HUES6 (cell line): Measurements from ENCODE around the gene AVEN.
"Not testable (repeated sequence)": the region's sequence is repeated elsewhere in the genome, so short reads cannot be mapped to it uniquely, and the experiment has no call there.

Experiments used
- H3K27ac ChIP-seq: 2 replicates; pipeline ENCODE4 v1.7.0; 2013; ENCODE audit warnings: low read depth, mild to moderate bottlenecking, low read length, inconsistent platforms
- H3K27me3 ChIP-seq: 2 replicates; pipeline ENCODE4 v1.6.1; 2013; ENCODE audit warnings: low read length; ENCODE audit not compliant: control insufficient read depth, insufficient read depth
- H3K36me3 ChIP-seq: 2 replicates; pipeline ENCODE4 v1.6.1; 2013; ENCODE audit warnings: low read length; ENCODE audit not compliant: control insufficient read depth, insufficient read depth
- H3K4me1 ChIP-seq: 2 replicates; pipeline ENCODE4 v1.6.1; 2013; ENCODE audit warnings: low read length; ENCODE audit not compliant: control insufficient read depth, insufficient read depth
- H3K4me3 ChIP-seq: 2 replicates; pipeline ENCODE4 v1.5.1; 2013; ENCODE audit warnings: low read depth, low read length
- H3K9ac ChIP-seq: one replicate; pipeline ENCODE4 v1.6.1; 2013; ENCODE audit warnings: mild to moderate bottlenecking, low read length
- H3K9me3 ChIP-seq: 2 replicates; pipeline ENCODE4 v1.6.1; 2013; ENCODE audit warnings: low read depth, low read length; ENCODE audit not compliant: control insufficient read depth, insufficient read depth

AVEN gene

DNA sequence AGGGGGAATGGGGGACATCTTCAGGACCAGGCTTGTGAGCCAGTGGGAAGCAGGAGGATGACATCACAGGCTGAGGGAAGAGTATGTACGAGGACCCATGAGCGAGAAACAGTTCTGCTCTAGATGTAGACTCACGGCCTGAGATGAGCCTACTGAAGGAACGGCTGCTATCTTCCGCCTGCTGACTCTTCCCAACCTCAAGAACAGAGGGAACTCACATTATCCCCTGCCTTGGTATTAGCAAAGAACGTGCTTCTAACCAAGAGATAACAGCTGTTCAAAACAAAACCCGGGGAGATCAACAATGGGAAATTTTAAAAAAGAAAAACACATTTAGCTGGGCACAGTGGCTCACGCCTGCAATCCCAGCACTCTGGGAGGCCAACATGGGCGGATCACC lies 25.3 kb downstream of the AVEN start:
- Histone ChIP-seq H3K27ac (no peak overlapping the region), H3K4me1 (peaks cover 4% of the 10 kb centered on the region; the same call in 1 of the 2 replicates), H3K4me3 (no peak overlapping the region), H3K27me3 (no peaks in the 10 kb centered on the region), H3K9me3 (no peaks in the 10 kb centered on the region), H3K36me3 (0 out of 2 replicates have a peak, but pooled peaks cover 4% of the 10 kb centered on the region), H3K9ac (no peak overlapping the region)

DNA sequence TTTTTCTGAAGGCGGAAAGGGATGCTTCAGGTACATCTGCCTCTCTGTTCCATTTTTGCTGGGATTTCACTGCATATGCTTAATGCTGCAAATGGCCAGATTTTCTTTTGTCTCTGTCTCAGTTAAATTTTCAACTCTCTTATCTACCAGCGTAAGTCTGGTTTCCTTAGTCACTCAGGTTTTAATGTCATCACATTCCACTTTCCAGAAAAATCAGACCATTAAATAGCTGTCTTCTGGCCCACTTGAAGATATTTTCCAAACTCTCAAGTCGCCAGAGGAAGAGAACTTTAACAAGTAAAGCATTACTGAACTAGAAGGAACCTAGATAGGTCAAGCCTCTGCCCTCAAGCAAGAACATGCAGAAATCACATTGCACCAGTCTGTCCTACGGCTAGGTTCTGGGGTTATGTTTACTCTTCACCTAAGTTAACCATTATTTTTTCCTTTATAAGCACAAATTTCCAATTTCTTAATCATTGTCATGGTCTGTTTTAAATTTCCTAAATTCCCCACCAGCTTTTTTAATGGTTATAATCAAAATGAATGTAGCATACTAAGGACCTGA lies 26.5 kb downstream of the AVEN start:
- Histone ChIP-seq H3K9me3 (no peaks in the 10 kb centered on the region), H3K4me3 (no peak overlapping the region), H3K27ac (no peak overlapping the region), H3K9ac (no peak overlapping the region), H3K27me3 (no peaks in the 10 kb centered on the region), H3K4me1 (peaks cover 4% of the 10 kb centered on the region; the same call in 1 of the 2 replicates), H3K36me3 (no peaks in the 10 kb centered on the region)

DNA sequence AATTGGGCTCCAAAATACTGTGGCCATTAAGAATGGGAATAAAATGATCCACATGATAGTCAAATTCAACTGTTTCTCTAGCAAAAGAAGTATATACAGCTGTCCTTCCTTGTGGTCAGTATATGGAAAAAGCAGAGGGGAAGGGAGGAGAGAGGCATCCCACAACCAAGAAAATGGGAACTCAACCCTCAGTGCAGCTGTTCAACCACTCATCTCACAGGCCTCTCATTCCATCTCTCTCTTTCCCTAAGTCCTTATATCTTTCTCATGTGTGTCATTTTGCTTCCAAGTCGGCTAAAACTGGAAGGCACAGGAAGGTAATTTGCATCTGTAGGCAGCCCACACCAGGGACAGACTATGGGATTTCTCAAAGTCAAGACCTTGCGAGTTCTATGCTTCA lies 27.5 kb downstream of the AVEN start:
- Histone ChIP-seq H3K36me3 (no peaks in the 10 kb centered on the region), H3K4me3 (no peak overlapping the region), H3K9me3 (no peaks in the 10 kb centered on the region), H3K9ac (no peak overlapping the region), H3K27me3 (no peaks in the 10 kb centered on the region), H3K27ac (no peak overlapping the region), H3K4me1 (peaks cover 4% of the 10 kb centered on the region; the same call in 1 of the 2 replicates)

DNA sequence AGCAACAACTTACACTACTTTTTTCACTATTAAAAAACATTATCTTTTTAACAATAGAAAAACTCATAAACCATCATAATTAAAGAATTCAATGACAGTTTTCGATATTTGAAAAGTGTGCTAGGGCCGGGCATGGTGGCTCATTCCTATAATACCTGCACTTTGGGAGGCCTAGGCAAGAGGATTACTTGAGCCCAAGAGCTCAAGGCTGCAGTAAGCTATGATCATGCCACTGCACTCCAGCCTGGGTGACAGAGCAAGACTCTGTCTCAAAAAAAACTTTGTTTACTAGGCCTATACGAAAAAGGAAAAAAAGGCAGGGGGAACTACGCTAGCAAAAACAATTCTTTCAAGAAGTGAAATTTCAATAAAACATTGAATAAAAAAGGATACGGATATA lies 28.1 kb downstream of the AVEN start:
- no peaks in the 10 kb centered on the region for H3K36me3 ChIP-seq
- H3K9ac ChIP-seq = no peak overlapping the region
- peaks cover 4% of the 10 kb centered on the region; the same call in 1 of the 2 replicates for H3K4me1 ChIP-seq
- H3K9me3 ChIP-seq = no peaks in the 10 kb centered on the region
- no peaks in the 10 kb centered on the region for H3K27me3 ChIP-seq
- H3K27ac ChIP-seq = no peak overlapping the region
- H3K4me3 ChIP-seq = no peak overlapping the region

DNA sequence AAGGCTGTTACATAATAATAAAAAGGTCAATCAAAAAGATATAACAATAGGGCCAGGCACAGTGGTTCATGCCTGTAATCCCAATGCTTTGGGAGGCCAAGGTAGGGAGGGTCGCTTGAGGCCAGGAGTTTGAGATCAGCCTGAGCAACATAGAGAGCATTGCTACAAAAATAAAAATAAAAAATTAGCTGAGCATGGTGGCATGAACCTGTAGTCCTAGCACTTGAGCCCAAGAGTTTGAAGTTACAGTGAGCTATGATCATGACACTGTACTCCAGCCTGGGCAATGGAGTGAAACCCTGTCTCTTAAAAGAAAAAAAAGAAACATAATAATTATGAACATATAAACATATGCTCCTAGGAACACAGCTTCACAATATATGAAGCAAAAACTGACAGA lies 29.3 kb downstream of the AVEN start:
- no peaks in the 10 kb centered on the region for H3K9me3 ChIP-seq

DNA sequence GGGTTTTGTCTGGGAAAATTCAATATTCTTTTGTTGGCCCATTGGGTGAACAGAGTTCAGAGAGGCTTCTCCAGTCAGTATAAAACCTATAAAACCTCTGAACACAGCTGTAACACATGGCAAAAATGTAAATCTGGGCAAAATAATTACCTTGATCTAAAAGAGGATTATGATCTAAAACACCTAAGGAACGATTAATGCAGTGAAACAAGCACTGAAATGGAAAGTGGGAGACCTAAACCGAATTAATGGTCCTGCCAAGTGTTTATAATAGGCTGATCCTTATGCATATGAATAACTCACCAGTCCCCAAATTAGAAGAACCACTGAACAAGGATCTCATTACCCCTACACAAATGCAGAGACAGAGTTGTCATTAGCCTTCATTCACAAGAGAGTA lies 32.6 kb downstream of the AVEN start:
- Histone ChIP-seq H3K4me3 (no peak overlapping the region), H3K27ac (no peak overlapping the region), H3K9me3 (no peaks in the 10 kb centered on the region), H3K4me1 (peaks cover 1% of the 10 kb centered on the region; the same call in 1 of the 2 replicates), H3K36me3 (no peaks in the 10 kb centered on the region), H3K9ac (no peak overlapping the region), H3K27me3 (no peaks in the 10 kb centered on the region)

More for the DNA sequence above, 29.3 kb downstream of the AVEN start:
- no peak overlapping the region for H3K9ac ChIP-seq
- H3K27me3 ChIP-seq = no peaks in the 10 kb centered on the region
- no peaks in the 10 kb centered on the region for H3K36me3 ChIP-seq
- no peak overlapping the region for H3K4me3 ChIP-seq
- no peak overlapping the region for H3K27ac ChIP-seq
- H3K4me1 ChIP-seq = peaks cover 4% of the 10 kb centered on the region; the same call in 1 of the 2 replicates

DNA sequence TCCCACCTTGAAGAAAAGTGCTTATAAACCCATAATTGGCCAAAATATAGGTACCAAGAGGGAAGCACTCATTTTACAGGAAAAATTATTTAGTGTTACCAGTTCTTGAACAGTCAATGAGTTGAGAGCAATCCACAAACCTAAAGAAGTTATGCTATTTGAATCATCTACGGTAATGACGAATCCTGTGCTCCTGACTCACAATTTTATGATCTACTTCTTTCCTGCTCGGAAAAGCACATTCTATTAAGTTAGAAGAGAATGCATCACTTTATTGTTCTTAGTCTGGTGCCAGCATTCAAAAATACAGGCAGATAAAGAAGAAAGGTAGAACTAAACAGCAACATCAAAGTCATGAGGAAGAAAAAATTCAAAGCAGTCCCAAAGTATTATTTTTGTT lies 37.5 kb downstream of the AVEN start:
- H3K27me3 ChIP-seq = no peaks in the 10 kb centered on the region
- H3K4me1 ChIP-seq = no peaks in the 10 kb centered on the region
- no peak overlapping the region for H3K4me3 ChIP-seq
- H3K9me3 ChIP-seq = no peaks in the 10 kb centered on the region
- no peaks in the 10 kb centered on the region for H3K36me3 ChIP-seq
- no peak overlapping the region for H3K9ac ChIP-seq
- H3K27ac ChIP-seq = no peak overlapping the region

DNA sequence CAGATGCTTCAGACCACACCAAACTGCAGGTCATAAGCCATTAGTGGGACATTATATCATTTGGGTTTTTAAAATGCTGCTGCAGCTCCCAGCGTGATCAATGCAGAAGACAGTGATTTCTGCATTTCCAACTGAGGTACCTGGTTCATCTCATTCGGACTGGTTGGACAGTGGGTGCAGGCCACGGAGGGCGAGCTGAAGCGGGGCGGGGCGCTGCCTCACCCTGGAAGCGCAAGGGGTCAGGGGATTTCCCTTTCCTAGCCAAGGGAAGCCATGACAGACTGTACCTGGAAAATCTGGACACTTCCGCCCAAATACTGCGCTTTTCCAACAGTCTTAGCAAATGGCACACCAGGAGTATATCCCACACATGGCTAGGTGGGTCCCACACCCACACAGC lies 43.3 kb downstream of the AVEN start:
- H3K4me3 ChIP-seq, H3K27me3 ChIP-seq, H3K4me1 ChIP-seq, H3K9ac ChIP-seq, H3K36me3 ChIP-seq, H3K27ac ChIP-seq: not testable (repeated sequence)
- H3K9me3 ChIP-seq = peaks cover 10% of the 10 kb centered on the region

DNA sequence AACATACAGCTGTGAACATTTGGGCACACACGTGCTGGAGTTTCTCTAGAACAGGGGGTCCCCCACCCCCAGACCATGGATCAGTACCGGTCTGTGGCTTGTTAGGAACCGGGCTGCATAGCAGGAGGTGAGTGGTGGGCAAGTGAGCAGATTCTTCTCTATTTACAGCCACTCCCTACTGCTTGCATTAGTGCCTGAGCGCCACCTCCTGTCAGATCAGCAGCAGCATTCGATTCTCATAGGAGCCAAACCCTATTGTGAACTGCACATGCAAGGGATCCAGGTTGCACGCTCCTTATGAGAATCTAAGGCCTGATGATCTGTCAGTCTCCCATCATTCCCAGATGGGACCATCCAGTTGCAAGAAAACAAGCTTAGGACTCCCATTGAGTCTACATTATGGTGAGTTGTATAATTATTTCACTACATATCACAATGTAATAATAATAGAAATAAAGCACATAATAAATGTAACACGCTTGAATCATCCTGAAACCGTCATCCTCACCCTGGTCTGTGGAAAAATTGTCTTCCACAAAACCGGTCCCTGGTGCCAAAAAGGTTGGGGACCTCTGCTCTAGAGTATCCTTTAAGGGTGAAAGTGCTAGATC lies 44.9 kb downstream of the AVEN start:
- Histone ChIP-seq H3K36me3 (no peaks in the 10 kb centered on the region), H3K27me3 (no peaks in the 10 kb centered on the region), H3K4me1 (no peaks in the 10 kb centered on the region), H3K27ac (no peak overlapping the region), H3K9me3 (peaks cover 10% of the 10 kb centered on the region), H3K9ac (no peak overlapping the region), H3K4me3 (no peak overlapping the region)

DNA sequence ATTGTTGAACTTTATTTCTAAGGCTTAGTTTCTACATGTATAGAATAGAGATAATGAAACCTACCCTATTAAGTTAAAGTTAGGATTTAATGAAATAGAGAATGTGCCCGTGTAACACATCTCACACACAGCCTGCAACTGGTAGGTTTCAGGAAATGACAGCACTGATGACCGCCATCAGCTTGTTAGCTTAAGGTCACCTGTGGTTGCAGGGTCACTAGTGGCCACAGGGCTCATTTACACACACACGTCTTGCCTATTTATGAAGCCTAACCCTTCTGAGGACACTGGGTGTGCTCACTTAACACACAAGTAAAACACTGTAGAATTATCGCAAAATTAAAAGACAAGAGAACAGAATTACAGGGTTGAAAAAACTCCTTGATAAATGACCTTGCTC lies 50.6 kb downstream of the AVEN start:
- Histone ChIP-seq H3K36me3 (no peaks in the 10 kb centered on the region), H3K27ac (no peak overlapping the region)

DNA sequence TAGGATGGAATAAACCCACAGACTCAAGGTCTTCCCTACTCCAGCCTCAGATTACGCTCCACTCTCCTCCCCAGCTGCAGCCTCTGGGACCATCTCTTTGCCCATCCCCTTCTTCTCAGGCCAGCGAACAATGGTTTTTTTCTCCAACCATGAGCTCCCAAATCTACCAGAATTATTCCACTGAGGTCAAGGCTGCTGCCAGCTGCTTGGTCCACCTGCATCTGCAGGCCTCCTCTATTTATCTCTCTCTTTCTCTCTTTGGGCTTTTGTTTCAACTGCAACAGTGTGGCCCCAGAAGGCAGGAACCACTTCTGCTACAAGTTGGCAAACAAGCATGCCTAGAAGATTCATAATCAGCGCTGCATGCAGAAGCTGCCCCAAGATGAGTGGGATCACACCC lies 51.6 kb downstream of the AVEN start:
- Histone ChIP-seq H3K27ac (no peak overlapping the region), H3K27me3 (no peaks in the 10 kb centered on the region), H3K4me1 (peaks cover 8% of the 10 kb centered on the region), H3K4me3 (no peak overlapping the region), H3K9ac (no peak overlapping the region), H3K9me3 (no peaks in the 10 kb centered on the region), H3K36me3 (no peaks in the 10 kb centered on the region)

More for the DNA sequence above, 50.6 kb downstream of the AVEN start:
- Histone ChIP-seq H3K4me1 (peaks cover 8% of the 10 kb centered on the region), H3K27me3 (no peaks in the 10 kb centered on the region), H3K4me3 (no peak overlapping the region), H3K9ac (no peak overlapping the region), H3K9me3 (no peaks in the 10 kb centered on the region)
